AG09309 (cell line): ENCODE measurements around the gene UBA3.

Experiments used
- DNase-seq: peaks from one replicate; pipeline ENCODE4 v3.0.0-alpha.2; 2010; ENCODE audit warnings: low read depth
- H3K4me3 ChIP-seq: 2 replicates; pipeline ENCODE4 v1.5.1; 2011; ENCODE audit warnings: mild to moderate bottlenecking, low read depth, low read length, moderate library complexity; ENCODE audit not compliant: control insufficient read depth
- TF ChIP-seq, protein P1 (sequence below): IDR thresholded peaks from 2 replicates; pipeline ENCODE4 v1.5.1; 2011; ENCODE audit warnings: mild to moderate bottlenecking, low read depth, low read length, inconsistent platforms; ENCODE audit not compliant: insufficient read depth, control insufficient read depth; ENCODE audit errors: missing control alignments

The UBA3 gene

DNA sequence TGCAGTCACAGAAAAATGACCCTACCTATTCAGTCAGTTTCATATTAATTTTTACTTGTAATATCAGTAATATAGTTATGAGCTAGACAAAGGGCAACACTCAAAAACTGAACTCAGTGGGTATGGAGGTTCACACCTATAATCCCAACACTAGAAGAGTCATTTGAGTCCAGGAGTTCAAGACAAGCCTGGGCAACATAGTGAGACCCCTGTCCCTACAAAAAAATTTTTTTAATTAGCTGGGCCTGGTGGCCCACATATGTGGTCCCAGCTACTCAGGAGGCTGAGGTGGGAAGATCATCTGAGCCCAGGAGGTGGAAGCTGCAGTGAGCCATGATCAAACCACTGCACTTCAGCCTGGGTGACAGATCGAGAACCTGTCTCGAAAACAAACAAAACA is 31.2 kb downstream of the UBA3 start:
- no peak overlapping the region for H3K4me3 ChIP-seq
- DNase-seq = no peak
- TF ChIP-seq, protein P1, sequence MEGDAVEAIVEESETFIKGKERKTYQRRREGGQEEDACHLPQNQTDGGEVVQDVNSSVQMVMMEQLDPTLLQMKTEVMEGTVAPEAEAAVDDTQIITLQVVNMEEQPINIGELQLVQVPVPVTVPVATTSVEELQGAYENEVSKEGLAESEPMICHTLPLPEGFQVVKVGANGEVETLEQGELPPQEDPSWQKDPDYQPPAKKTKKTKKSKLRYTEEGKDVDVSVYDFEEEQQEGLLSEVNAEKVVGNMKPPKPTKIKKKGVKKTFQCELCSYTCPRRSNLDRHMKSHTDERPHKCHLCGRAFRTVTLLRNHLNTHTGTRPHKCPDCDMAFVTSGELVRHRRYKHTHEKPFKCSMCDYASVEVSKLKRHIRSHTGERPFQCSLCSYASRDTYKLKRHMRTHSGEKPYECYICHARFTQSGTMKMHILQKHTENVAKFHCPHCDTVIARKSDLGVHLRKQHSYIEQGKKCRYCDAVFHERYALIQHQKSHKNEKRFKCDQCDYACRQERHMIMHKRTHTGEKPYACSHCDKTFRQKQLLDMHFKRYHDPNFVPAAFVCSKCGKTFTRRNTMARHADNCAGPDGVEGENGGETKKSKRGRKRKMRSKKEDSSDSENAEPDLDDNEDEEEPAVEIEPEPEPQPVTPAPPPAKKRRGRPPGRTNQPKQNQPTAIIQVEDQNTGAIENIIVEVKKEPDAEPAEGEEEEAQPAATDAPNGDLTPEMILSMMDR = no peak

DNA sequence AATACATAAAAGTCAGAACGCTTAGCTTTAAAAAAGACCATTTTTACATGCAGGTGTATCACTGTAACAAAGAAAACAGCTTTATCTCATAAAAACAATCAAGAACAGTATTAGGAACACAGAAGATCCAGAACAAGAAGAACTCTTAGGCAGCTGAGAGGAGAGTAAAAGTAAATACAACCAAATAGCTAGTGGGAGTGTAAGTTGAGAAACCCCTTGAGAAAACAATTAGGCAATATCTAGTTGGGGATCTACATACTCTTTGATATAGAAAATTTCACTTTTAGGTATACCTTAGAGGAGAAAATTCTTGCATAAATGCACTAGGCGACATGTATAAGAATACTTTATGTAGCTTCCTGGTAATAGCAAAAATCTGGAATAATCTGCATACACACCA is 35.6 kb downstream of the UBA3 start:
- H3K4me3 ChIP-seq = no peak overlapping the region
- DNase-seq = no peak
- TF ChIP-seq, protein P1 = no peak

DNA sequence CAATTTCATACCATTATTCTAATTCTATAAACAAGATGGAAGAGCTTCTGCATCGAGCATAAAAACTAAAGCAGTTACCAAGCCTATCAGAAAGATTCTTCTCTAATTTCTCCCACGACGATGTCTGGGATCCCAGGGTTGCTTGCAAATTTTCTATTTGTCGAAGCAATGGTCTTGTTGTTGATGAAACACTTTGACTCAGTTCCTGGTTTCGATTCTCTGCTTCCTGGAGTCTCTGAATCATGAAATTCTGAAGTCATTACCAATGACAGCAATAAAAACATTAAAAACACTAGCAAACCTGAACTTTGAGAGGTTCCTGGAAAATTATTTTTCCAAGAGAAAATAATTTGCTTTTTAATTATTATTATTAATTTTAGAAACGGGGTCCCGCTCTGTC is 46.7 kb downstream of the UBA3 start:
- H3K4me3 ChIP-seq = no peak overlapping the region
- no peak for DNase-seq

DNA sequence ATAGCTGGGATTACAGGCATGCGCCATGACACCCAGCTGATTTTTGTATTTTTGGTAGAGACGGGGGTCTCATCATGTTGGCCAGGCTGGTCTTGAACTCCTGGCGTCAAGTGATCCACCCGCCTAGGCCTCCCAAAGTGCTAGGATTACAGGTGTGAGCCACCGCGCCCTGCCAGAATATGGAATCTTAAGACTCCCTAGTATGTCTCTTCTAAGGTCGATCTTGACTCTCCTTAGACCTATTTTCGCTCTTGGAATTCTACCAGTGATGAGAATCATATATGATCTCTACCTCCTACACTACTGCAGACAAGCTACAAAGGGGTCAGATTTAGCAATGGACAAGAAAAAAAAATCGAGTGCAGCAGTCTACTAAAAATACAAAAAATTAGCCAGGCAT is 47.4 kb downstream of the UBA3 start:
- no peak for DNase-seq
- H3K4me3 ChIP-seq = no peak overlapping the region
- TF ChIP-seq, protein P1 = no peak

More for the DNA sequence above, 46.7 kb downstream of the UBA3 start:
- TF ChIP-seq, protein P1 = no peak

DNA sequence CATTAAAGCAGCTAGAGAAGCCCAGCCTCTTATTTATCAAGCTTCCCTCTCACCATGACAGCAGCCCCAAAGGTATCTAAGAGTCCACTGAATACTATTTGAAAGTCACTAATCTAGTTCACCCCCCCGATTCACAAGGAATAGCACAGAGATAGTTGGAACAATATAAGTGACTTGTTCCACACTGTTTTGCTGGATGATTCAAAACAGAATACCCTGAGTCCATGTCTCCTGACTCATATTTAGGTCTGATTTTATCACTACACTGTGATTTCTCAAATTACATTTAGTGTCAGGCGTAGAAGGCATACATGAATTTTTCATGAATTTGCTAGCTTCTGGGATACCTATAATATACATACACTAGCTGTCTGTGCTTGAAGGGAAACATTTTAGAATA is 48.0 kb downstream of the UBA3 start:
- H3K4me3 ChIP-seq = no peak overlapping the region
- DNase-seq = no peak

DNA sequence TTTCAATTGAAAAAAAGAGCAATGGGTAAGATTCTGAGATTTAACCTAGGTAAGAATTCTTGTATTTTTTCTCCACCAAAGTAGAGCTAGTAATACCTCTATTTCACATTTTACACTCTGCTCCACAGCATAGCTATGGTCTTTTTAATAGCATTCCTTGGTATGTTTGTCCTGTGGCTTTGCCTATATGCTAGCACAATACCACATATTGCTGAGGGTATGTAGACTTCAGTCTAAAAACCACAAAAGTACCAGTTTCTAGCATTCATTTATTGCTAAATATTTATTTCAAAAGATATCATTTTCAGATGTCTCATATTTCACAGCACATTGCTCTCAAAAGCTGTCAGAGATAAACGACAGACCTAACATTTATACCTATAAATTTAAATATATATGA is 48.5 kb downstream of the UBA3 start:
- H3K4me3 ChIP-seq = no peak overlapping the region
- DNase-seq = no peak
- TF ChIP-seq, protein P1 = no peak

More for the DNA sequence above, 48.0 kb downstream of the UBA3 start:
- TF ChIP-seq, protein P1 = no peak

DNA sequence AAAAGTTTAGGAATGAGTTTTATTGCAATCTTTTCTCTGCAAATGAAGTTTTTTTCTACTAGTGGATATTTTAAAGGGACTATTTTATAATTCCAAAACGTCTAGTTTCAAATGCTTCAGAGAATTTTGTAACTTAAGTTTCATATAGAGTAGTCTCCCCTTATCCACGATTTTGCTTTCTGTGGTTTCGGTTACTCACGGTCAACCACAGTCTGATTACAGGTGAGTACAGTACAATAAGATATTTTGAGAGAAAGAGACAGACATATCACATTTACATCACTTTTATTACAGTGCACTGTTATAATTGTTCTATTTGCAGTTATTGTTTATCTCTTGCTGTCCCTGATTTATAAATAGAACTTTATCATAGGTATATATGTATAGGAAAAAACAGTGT is 59.3 kb downstream of the UBA3 start:
- no peak for DNase-seq
- TF ChIP-seq, protein P1 = no peak
- H3K4me3 ChIP-seq = no peak overlapping the region
